ENCODE results near the gene FXYD3.

The FXYD3 gene

DNA sequence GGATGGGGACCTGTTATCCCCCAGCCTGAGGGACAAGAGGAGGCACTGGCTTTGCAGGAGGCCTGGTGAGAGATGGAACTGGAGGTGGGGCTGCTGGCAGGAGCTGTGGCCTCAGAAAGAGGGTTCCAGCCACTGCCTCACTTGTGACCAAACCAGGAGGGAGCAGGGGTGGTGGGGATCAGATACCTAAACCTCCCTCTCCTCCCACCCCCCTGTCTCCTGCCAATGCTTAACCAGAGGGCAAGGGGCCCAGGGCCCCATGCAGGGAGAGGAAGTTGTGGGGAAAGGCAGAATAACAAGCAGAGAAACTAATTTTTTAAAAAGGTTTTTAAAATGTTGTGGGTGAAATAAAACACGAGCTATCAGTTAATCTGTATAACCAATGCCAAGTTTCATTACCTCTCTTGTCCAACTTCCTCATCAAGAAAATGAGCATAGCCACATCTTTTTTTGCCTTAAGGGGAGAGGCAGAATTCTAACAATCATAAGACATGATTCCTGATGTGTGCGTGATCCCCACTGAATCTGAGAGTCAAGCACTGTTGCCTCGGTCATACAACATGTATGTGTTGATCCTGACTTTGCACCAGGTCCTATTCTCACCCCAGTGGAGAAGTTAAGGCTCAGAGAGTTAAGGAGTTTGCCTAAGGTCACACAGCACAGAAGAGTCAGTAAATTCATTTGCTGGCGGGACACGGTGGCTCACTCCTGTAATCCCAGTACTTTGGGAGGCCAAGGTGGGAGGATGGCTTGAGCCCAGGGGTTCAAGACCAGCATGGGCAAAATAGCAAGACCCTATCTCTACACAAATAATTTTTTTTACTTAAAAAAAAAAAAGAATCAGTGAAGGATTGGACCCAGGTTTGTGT is 51.9 kb downstream of the FXYD3 start:
- TF ChIP-seq, protein P1, sequence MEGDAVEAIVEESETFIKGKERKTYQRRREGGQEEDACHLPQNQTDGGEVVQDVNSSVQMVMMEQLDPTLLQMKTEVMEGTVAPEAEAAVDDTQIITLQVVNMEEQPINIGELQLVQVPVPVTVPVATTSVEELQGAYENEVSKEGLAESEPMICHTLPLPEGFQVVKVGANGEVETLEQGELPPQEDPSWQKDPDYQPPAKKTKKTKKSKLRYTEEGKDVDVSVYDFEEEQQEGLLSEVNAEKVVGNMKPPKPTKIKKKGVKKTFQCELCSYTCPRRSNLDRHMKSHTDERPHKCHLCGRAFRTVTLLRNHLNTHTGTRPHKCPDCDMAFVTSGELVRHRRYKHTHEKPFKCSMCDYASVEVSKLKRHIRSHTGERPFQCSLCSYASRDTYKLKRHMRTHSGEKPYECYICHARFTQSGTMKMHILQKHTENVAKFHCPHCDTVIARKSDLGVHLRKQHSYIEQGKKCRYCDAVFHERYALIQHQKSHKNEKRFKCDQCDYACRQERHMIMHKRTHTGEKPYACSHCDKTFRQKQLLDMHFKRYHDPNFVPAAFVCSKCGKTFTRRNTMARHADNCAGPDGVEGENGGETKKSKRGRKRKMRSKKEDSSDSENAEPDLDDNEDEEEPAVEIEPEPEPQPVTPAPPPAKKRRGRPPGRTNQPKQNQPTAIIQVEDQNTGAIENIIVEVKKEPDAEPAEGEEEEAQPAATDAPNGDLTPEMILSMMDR (IDR thresholded peaks at IDR 0.05; ENCODE audit: insufficient read depth, low read depth, low read length, missing control alignments): no peak
- no peak overlapping the region for H3K4me3 ChIP-seq (ENCODE audit: low read length)
- DNase-seq (ENCODE audit: low read depth): no peak

DNA sequence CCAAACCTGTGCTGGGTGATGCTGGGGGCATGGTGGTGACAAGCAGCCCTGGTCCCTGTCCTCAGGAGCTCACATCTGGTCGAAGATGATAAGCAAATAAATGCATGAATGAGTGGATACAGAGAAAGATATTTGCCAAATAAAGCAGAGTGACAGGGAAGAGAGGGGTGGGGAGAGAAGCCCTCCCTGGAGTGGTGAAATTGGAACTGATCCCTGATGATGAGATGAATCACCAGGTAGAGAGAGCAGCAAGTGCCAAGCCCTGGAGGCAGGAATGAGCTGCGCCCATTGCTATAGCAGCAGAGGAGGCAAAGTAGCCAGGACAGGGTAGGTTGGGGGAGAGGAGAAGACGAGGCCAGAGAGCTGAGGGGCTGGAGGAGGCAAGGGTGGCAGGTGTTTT is 52.6 kb downstream of the FXYD3 start:
- TF ChIP-seq, protein P1 (IDR thresholded peaks at IDR 0.05; ENCODE audit: insufficient read depth, low read depth, low read length, missing control alignments): peak; percentile 32
- H3K4me3 ChIP-seq (ENCODE audit: low read length): no peak overlapping the region
- DNase-seq (ENCODE audit: low read depth): peak; percentile 93

DNA sequence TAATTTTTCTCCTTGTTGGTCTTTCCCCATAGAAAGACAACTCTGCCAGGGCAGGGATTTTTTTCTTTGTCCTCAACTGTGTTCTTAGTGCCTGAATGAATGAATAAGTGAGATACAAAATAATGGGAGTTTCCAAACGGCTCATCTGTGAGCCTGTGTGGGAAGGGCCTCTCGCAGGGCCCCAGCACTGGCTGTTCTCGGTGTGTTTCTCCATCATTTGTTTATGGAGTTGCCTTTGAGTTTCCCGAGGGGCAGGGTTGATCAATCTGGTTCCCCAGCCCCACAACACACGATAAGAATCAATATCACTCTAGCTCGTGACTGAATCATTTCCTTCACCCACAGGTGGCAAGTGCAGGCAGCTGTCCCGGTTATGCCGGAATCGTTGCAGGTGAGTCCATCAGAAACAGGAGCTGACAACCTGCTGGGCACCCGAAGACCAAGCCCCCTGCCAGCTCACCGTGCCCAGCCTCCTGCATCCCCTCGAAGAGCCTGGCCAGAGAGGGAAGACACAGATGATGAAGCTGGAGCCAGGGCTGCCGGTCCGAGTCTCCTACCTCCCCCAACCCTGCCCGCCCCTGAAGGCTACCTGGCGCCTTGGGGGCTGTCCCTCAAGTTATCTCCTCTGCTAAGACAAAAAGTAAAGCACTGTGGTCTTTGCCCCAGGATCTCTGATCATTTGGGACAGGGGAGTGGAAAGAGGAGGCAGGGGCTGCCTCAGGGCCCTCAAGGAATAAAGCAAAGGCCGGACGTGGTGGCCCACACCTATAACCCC is 53.8 kb downstream of the FXYD3 start:
- DNase-seq (ENCODE audit: low read depth): peak; percentile 42
- H3K4me3 ChIP-seq (ENCODE audit: low read length): no peak overlapping the region
- TF ChIP-seq, protein P1 (IDR thresholded peaks at IDR 0.05; ENCODE audit: insufficient read depth, low read depth, low read length, missing control alignments): no peak

DNA sequence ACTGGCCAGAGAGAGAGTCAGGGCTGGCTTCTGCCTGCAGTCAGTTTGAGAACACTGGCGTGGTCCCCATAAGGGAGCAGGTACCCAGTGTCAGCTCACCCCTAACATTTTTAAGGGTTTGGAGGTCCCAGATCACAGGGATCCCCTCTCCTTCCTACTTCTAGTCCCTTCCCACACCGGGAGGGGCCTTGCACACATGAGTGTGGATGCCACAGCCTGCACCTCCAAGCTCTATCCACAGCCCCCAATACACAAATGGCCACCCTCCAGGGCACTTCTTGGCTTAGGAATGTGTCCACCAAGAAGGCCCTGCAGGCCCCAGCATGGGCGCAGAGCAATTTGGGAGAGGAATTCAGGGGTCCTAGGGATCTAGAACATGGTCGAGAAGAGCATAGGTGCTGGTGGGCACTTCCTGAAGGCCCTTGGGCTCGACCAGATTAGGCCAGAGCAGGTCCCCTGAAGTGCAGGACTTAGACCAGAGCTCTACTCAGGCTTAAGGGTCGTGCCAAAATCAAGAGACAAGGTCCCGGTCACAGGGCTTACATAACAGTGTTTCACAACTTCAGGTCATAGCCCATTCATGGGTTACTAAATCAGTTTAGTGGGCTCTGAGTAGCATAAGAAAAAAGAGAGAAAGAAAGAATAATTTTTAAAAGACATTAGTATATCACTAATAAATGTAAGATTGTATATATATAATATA is 54.9 kb downstream of the FXYD3 start:
- no peak overlapping the region for H3K4me3 ChIP-seq (ENCODE audit: low read length)
- TF ChIP-seq, protein P1 (IDR thresholded peaks at IDR 0.05; ENCODE audit: insufficient read depth, low read depth, low read length, missing control alignments): no peak
- DNase-seq (ENCODE audit: low read depth): no peak

DNA sequence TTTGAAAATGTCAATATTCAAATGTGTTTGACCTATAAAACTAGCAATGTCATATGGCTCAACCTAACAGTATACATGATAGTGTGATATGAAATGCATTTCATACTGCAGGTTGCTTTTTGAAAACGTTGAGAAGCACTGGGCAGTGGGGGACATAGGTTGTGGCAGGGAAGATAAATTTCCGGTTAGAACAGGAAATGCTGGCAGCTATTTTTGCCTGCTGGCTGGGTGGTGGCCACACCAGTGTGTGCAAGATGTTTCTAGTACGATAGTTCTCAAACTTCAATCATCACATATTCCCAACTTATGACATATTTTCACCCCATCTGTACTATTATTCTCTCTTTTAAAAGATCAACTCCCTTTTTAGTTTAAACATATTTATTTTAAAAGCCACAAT is 56.1 kb downstream of the FXYD3 start:
- H3K4me3 ChIP-seq (ENCODE audit: low read length): no peak overlapping the region
- no peak for DNase-seq (ENCODE audit: low read depth)
- TF ChIP-seq, protein P1 (IDR thresholded peaks at IDR 0.05; ENCODE audit: insufficient read depth, low read depth, low read length, missing control alignments): no peak
